NCI-H2081 treated with DMSO at 0.1 percent for 48 hours (cell line): ENCODE data around the gene LRRC28.
A peak's percentile ranks its signal among the peaks of the same experiment; 100 is the strongest.

Source experiments
- DNase-seq: peaks from one replicate; lab custom pipeline; 2025; lab: John Stamatoyannopoulos, UW

Gene LRRC28

GRCh38 chr15:99435113-99435695 is 183.9 kb downstream of the LRRC28 start:
- DNase-seq, result peak; percentile 66

- no peak for DNase-seq
Observed at GRCh38 chr15:99435877-99436541, 184.7 kb downstream of the LRRC28 start.

GRCh38 chr15:99436542-99437314 is 185.4 kb downstream of the LRRC28 start:
- no peak for DNase-seq

- no peak for DNase-seq
Observed at GRCh38 chr15:99437315-99438223, 186.3 kb downstream of the LRRC28 start.

GRCh38 chr15:99438224-99438585 is 186.9 kb downstream of the LRRC28 start:
- no peak for DNase-seq

- no peak for DNase-seq
Observed at GRCh38 chr15:99438691-99439523, 187.6 kb downstream of the LRRC28 start.

GRCh38 chr15:99439524-99439835 is 188.2 kb downstream of the LRRC28 start:
- no peak for DNase-seq

GRCh38 chr15:99440029-99440428 is 188.7 kb downstream of the LRRC28 start:
- no peak for DNase-seq
